Activated B cell treated with CpG ODN at 0.5 μM for 24 hours (primary cell): ENCODE results near the gene NSL1. TPM values are rescaled to one million over a fixed set of nuclear protein-coding genes. Genes with fewer than 3 reads are reported as not detected.
"Not testable (repeated sequence)": the region's sequence is repeated elsewhere in the genome, so short reads cannot be mapped to it uniquely, and the experiment has no call there.

Experiments
- ATAC-seq: fragments of 200-7000 bp; cut with Tn5 transposase; one replicate; pipeline ENCODE4 v1.10.0; 2021; ENCODE audit warnings: low read depth, mild to moderate bottlenecking, moderate library complexity
- CTCF ChIA-PET: fragments of 350-600 bp; sonication (Branson Sonifier 250); formaldehyde crosslinking; loops from one replicate; lab custom pipeline; 2021; ENCODE audit warnings: antibody characterized with exemption; lab: Charles Lee
- POLR2A ChIA-PET: fragments of 350-600 bp; sonication (Branson Sonifier 250); formaldehyde crosslinking; loops from one replicate; lab custom pipeline; 2021; ENCODE audit warnings: antibody characterized with exemption; lab: Charles Lee
- DNase-seq: peaks from one replicate; pipeline ENCODE4 v3.0.0; 2022
- H3K27ac Mint-ChIP-seq: one replicate; pipeline ENCODE4 v1.8.0; 2020; ENCODE audit warnings: mixed read lengths
- H3K27me3 Mint-ChIP-seq: one replicate; pipeline ENCODE4 v1.8.0; 2021; ENCODE audit warnings: mixed read lengths
- H3K36me3 Mint-ChIP-seq: one replicate; pipeline ENCODE4 v1.8.0; 2021; ENCODE audit warnings: low read depth, mixed read lengths
- H3K4me1 Mint-ChIP-seq: one replicate; pipeline ENCODE4 v1.8.0; 2021; ENCODE audit warnings: mixed read lengths
- H3K4me3 Mint-ChIP-seq: one replicate; pipeline ENCODE4 v1.8.0; 2020; ENCODE audit warnings: mild to moderate bottlenecking, mixed read lengths
- H3K9me3 Mint-ChIP-seq: one replicate; pipeline ENCODE4 v1.8.0; 2020; ENCODE audit warnings: mixed read lengths
- CTCF ChIP-seq: fragments of 200-600 bp; IDR thresholded peaks from one replicate; pipeline ENCODE4 v1.8.0; 2022; ENCODE audit warnings: antibody characterized with exemption, mild to moderate bottlenecking
- intact Hi-C: fragments of 100-400 bp; cut with micrococcal nuclease; formaldehyde crosslinking; loops from one replicate; pipeline ENCODE4 v1.15.1; 2024
- total RNA-seq: library from RNA; stranded (reverse); gene quantifications from 2 replicates; pipeline ENCODE4 v1.2.3, GENCODE V29; 2022

Gene NSL1
- total RNA-seq, 1 donor from 2014 or later, result 44.5 TPM

GRCh38 chr1:212731630-212732029 is 59.9 kb downstream of the NSL1 start:
- Mint-ChIP-seq H3K27me3 (no peaks in the 10 kb centered on the region), H3K4me3 (no peak overlapping the region), H3K9me3 (no peaks in the 10 kb centered on the region), H3K27ac (no peak overlapping the region), H3K36me3 (peaks cover 32% of the 10 kb centered on the region), H3K4me1 (no peaks in the 10 kb centered on the region)
- ChIA-PET POLR2A (interaction anchor here (0.6 to 1.1 kb wide), 2 partner anchors 14 to 30 kb away, joined by 4 to 6 read pairs; no protein-coding TSS in a partner anchor), CTCF (no interaction called here)
- ATAC-seq (no peak), DNase-seq (no peak)
- intact Hi-C loops, result no loop called here
- no peak for TF ChIP-seq CTCF

- H3K4me3 Mint-ChIP-seq, result no peak overlapping the region
- H3K27ac Mint-ChIP-seq, result no peak overlapping the region
- no peaks in the 10 kb centered on the region for H3K27me3 Mint-ChIP-seq
- ATAC-seq, result no peak
- no peak for TF ChIP-seq CTCF
- no peaks in the 10 kb centered on the region for H3K4me1 Mint-ChIP-seq
- H3K36me3 Mint-ChIP-seq, result peaks cover 19% of the 10 kb centered on the region
- no peak for DNase-seq
- H3K9me3 Mint-ChIP-seq, result no peaks in the 10 kb centered on the region
- ChIA-PET CTCF (no interaction called here), POLR2A (no interaction called here)
- intact Hi-C loops, result no loop called here
Observed at GRCh38 chr1:212728606-212729005, 63.0 kb downstream of the NSL1 start.

- Mint-ChIP-seq H3K4me3 (no peak overlapping the region), H3K27me3 (no peaks in the 10 kb centered on the region), H3K27ac (no peak overlapping the region), H3K36me3 (peaks cover 12% of the 10 kb centered on the region), H3K9me3 (no peaks in the 10 kb centered on the region), H3K4me1 (no peaks in the 10 kb centered on the region)
- no peak for DNase-seq
- ATAC-seq, result no peak
- CTCF ChIA-PET, result no interaction called here
- POLR2A ChIA-PET, result interaction anchor here (0.7 kb wide), 1 partner anchor 34 kb away, joined by 3 read pairs; no protein-coding TSS in a partner anchor
- intact Hi-C loops, result no loop called here
- no peak for TF ChIP-seq CTCF
Observed at GRCh38 chr1:212727386-212728181, 64.0 kb downstream of the NSL1 start.

- DNase-seq, H3K9me3 Mint-ChIP-seq, H3K27me3 Mint-ChIP-seq, ATAC-seq, H3K27ac Mint-ChIP-seq, intact Hi-C loops, H3K36me3 Mint-ChIP-seq, CTCF ChIA-PET, POLR2A ChIA-PET, H3K4me1 Mint-ChIP-seq, H3K4me3 Mint-ChIP-seq: not testable (repeated sequence)
Observed at GRCh38 chr1:212724679-212725078, 66.9 kb downstream of the NSL1 start.

GRCh38 chr1:212722270-212722957 is 69.2 kb downstream of the NSL1 start:
- ChIA-PET POLR2A (interaction anchor here (0.6 kb wide), 1 partner anchor 22 kb away, joined by 4 read pairs; no protein-coding TSS in a partner anchor), CTCF (no interaction called here)
- no peak for ATAC-seq
- DNase-seq, result no peak
- no peak for TF ChIP-seq CTCF
- peaks cover 4% of the 10 kb centered on the region for H3K9me3 Mint-ChIP-seq
- no peak overlapping the region for H3K27ac Mint-ChIP-seq
- H3K27me3 Mint-ChIP-seq, result peaks cover 2% of the 10 kb centered on the region
- no peak overlapping the region for H3K4me3 Mint-ChIP-seq
- peaks cover 4% of the 10 kb centered on the region for H3K36me3 Mint-ChIP-seq
- intact Hi-C loops, result no loop called here
- peaks cover 3% of the 10 kb centered on the region for H3K4me1 Mint-ChIP-seq
